ENCODE results near the gene TAF15.

Gene TAF15

GRCh38 chr17:35890774-35891155, 81.5 kb downstream of the TAF15 start:
- H3K9me3 Mint-ChIP-seq: no peaks in the 10 kb centered on the region
- H3K36me3 Mint-ChIP-seq (ENCODE audit: low read depth): no peaks in the 10 kb centered on the region
- DNase-seq: no peak
- TF ChIP-seq CTCF (IDR thresholded peaks at IDR 0.05): no peak
- H3K27ac Mint-ChIP-seq: no peak overlapping the region
- H3K4me3 Mint-ChIP-seq: no peak overlapping the region
- H3K27me3 Mint-ChIP-seq (ENCODE audit: low read depth, poor library complexity): peaks cover 3% of the 10 kb centered on the region
- H3K4me1 Mint-ChIP-seq: peaks cover 17% of the 10 kb centered on the region

GRCh38 chr17:35891269-35891668, 82.0 kb downstream of the TAF15 start:
- no peak for TF ChIP-seq CTCF (IDR thresholded peaks at IDR 0.05)
- no peak for DNase-seq
- Mint-ChIP-seq H3K4me3 (no peak overlapping the region), H3K36me3 (ENCODE audit: low read depth) (no peaks in the 10 kb centered on the region), H3K27me3 (ENCODE audit: low read depth, poor library complexity) (peaks cover 3% of the 10 kb centered on the region), H3K27ac (no peak overlapping the region), H3K9me3 (no peaks in the 10 kb centered on the region), H3K4me1 (peaks cover 17% of the 10 kb centered on the region)

GRCh38 chr17:35892091-35893035, 83.1 kb downstream of the TAF15 start:
- peaks cover 3% of the 10 kb centered on the region for H3K27me3 Mint-ChIP-seq (ENCODE audit: low read depth, poor library complexity)
- H3K4me3 Mint-ChIP-seq: no peak overlapping the region
- H3K36me3 Mint-ChIP-seq (ENCODE audit: low read depth): no peaks in the 10 kb centered on the region
- no peak overlapping the region for H3K27ac Mint-ChIP-seq
- no peaks in the 10 kb centered on the region for H3K9me3 Mint-ChIP-seq
- H3K4me1 Mint-ChIP-seq: peaks cover 17% of the 10 kb centered on the region
- no peak for TF ChIP-seq CTCF (IDR thresholded peaks at IDR 0.05)
- no peak for DNase-seq

- peaks cover 17% of the 10 kb centered on the region for H3K4me1 Mint-ChIP-seq
- no peak for TF ChIP-seq CTCF (IDR thresholded peaks at IDR 0.05)
- no peak overlapping the region for H3K4me3 Mint-ChIP-seq
Observed at GRCh38 chr17:35893751-35894150, 84.5 kb downstream of the TAF15 start.

GRCh38 chr17:35894206-35894605, 84.9 kb downstream of the TAF15 start:
- peaks cover 12% of the 10 kb centered on the region for H3K27me3 Mint-ChIP-seq (ENCODE audit: low read depth, poor library complexity)
- no peak for TF ChIP-seq CTCF (IDR thresholded peaks at IDR 0.05)
- no peak overlapping the region for H3K27ac Mint-ChIP-seq
- no peaks in the 10 kb centered on the region for H3K36me3 Mint-ChIP-seq (ENCODE audit: low read depth)
- no peak overlapping the region for H3K4me3 Mint-ChIP-seq
- H3K4me1 Mint-ChIP-seq: peaks cover 17% of the 10 kb centered on the region
- no peak for DNase-seq
- no peaks in the 10 kb centered on the region for H3K9me3 Mint-ChIP-seq

More at GRCh38 chr17:35893751-35894150, 84.5 kb downstream of the TAF15 start:
- Mint-ChIP-seq H3K9me3 (no peaks in the 10 kb centered on the region), H3K27ac (no peak overlapping the region), H3K36me3 (ENCODE audit: low read depth) (no peaks in the 10 kb centered on the region), H3K27me3 (ENCODE audit: low read depth, poor library complexity) (peaks cover 8% of the 10 kb centered on the region)
- DNase-seq: no peak
